Measurements from ENCODE around the gene TMEM273.

DNA sequence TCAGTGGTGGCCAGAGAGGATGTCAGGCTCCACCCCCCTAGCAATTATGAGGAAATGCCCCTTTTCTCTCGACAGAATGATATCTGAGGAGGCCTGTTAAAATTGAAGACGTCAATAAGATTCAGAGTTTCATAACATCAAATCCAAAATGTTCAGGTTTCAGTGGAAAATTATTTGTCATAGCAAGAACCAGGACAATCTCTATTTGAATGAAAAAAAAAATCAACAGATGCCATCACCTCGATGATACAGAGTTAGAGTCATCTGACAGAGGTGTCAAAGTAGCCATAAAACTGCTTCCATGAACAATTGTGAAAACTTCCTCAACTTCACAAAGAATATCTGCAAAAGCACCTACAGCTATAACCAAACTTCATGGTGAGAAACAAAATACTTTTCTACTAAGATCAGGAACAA, 7.7 kb downstream of the TMEM273 start:
- TF ChIP-seq EP300 (IDR thresholded peaks at IDR 0.05; ENCODE audit: borderline replicate concordance), result no peak
- no peak for TF ChIP-seq CEBPB (IDR thresholded peaks at IDR 0.05)
- no peak for TF ChIP-seq YY1 (IDR thresholded peaks at IDR 0.05; ENCODE audit: low read depth)
- TF ChIP-seq EGR1 (IDR thresholded peaks at IDR 0.05), result no peak
- TF ChIP-seq, protein P1, sequence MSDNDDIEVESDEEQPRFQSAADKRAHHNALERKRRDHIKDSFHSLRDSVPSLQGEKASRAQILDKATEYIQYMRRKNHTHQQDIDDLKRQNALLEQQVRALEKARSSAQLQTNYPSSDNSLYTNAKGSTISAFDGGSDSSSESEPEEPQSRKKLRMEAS (IDR thresholded peaks at IDR 0.05), result no peak
- TF ChIP-seq, protein P2, sequence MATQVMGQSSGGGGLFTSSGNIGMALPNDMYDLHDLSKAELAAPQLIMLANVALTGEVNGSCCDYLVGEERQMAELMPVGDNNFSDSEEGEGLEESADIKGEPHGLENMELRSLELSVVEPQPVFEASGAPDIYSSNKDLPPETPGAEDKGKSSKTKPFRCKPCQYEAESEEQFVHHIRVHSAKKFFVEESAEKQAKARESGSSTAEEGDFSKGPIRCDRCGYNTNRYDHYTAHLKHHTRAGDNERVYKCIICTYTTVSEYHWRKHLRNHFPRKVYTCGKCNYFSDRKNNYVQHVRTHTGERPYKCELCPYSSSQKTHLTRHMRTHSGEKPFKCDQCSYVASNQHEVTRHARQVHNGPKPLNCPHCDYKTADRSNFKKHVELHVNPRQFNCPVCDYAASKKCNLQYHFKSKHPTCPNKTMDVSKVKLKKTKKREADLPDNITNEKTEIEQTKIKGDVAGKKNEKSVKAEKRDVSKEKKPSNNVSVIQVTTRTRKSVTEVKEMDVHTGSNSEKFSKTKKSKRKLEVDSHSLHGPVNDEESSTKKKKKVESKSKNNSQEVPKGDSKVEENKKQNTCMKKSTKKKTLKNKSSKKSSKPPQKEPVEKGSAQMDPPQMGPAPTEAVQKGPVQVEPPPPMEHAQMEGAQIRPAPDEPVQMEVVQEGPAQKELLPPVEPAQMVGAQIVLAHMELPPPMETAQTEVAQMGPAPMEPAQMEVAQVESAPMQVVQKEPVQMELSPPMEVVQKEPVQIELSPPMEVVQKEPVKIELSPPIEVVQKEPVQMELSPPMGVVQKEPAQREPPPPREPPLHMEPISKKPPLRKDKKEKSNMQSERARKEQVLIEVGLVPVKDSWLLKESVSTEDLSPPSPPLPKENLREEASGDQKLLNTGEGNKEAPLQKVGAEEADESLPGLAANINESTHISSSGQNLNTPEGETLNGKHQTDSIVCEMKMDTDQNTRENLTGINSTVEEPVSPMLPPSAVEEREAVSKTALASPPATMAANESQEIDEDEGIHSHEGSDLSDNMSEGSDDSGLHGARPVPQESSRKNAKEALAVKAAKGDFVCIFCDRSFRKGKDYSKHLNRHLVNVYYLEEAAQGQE (IDR thresholded peaks at IDR 0.05; ENCODE audit: low read depth), result no peak
- no peak for TF ChIP-seq TCF12 (IDR thresholded peaks at IDR 0.05; ENCODE audit: low read depth)
- no peak for TF ChIP-seq ZBTB7A (IDR thresholded peaks at IDR 0.05; ENCODE audit: low read depth)
- TF ChIP-seq TEAD4 (IDR thresholded peaks at IDR 0.05), result no peak
